RWPE2 (cell line): ENCODE data around the gene TUBB8.
A peak's percentile ranks its signal among the peaks of the same experiment; 100 is the strongest.
"Not testable (repeated sequence)": the region's sequence is repeated elsewhere in the genome, so short reads cannot be mapped to it uniquely, and the experiment has no call there.

Experiments
- ATAC-seq: fragments of 200-7000 bp; cut with Tn5 transposase; 3 replicates; pipeline ENCODE4 v1.9.1; 2021; ENCODE audit warnings: low read depth
- DNase-seq: peaks from one replicate; pipeline ENCODE4 v3.0.0-alpha.2; 2020; ENCODE audit warnings: low spot score
- H3K27ac ChIP-seq: fragments of 450-650 bp; 2 replicates; pipeline ENCODE4 v1.5.1; 2017; ENCODE audit warnings: mild to moderate bottlenecking; ENCODE audit not compliant: poor library complexity, severe bottlenecking
- H3K27me3 ChIP-seq: fragments of 250-450 bp; sonication (Bioruptor Pico); 2 replicates; pipeline ENCODE4 v1.5.1; 2021; ENCODE audit warnings: mild to moderate bottlenecking, moderate library complexity; ENCODE audit not compliant: insufficient read depth, poor library complexity, severe bottlenecking
- H3K36me3 ChIP-seq: fragments of 250-450 bp; sonication (Bioruptor Pico); 2 replicates; pipeline ENCODE4 v1.5.1; 2020; ENCODE audit warnings: low read depth, mild to moderate bottlenecking, moderate library complexity
- H3K4me1 ChIP-seq: fragments of 250-450 bp; sonication (Bioruptor Pico); 2 replicates; pipeline ENCODE4 v1.5.1; 2021; ENCODE audit warnings: mild to moderate bottlenecking, moderate library complexity; ENCODE audit not compliant: insufficient read depth, poor library complexity, severe bottlenecking
- H3K4me3 ChIP-seq: fragments of 250-450 bp; sonication (Bioruptor Pico); 2 replicates; pipeline ENCODE4 v1.5.1; 2021; ENCODE audit warnings: mild to moderate bottlenecking, moderate library complexity; ENCODE audit not compliant: severe bottlenecking
- H3K9me3 ChIP-seq: fragments of 250-450 bp; sonication (Bioruptor Pico); 2 replicates; pipeline ENCODE4 v1.5.1; 2021; ENCODE audit warnings: mild to moderate bottlenecking, moderate library complexity; ENCODE audit not compliant: severe bottlenecking
- TF ChIP-seq, protein P1 (sequence below): fragments of 450-650 bp; IDR thresholded peaks from one replicate; pipeline ENCODE4 v1.5.1; 2017; ENCODE audit warnings: mild to moderate bottlenecking, moderate library complexity; ENCODE audit not compliant: poor library complexity, severe bottlenecking

The TUBB8 gene

GRCh38 chr10:73543-74265, 24.6 kb upstream of the TUBB8 start:
- not testable (repeated sequence) for H3K4me1 ChIP-seq, H3K27ac ChIP-seq, H3K36me3 ChIP-seq, H3K27me3 ChIP-seq, H3K9me3 ChIP-seq, DNase-seq
- peak; percentile 59; the same call in 2 of the 3 replicates for ATAC-seq
- TF ChIP-seq, protein P1, sequence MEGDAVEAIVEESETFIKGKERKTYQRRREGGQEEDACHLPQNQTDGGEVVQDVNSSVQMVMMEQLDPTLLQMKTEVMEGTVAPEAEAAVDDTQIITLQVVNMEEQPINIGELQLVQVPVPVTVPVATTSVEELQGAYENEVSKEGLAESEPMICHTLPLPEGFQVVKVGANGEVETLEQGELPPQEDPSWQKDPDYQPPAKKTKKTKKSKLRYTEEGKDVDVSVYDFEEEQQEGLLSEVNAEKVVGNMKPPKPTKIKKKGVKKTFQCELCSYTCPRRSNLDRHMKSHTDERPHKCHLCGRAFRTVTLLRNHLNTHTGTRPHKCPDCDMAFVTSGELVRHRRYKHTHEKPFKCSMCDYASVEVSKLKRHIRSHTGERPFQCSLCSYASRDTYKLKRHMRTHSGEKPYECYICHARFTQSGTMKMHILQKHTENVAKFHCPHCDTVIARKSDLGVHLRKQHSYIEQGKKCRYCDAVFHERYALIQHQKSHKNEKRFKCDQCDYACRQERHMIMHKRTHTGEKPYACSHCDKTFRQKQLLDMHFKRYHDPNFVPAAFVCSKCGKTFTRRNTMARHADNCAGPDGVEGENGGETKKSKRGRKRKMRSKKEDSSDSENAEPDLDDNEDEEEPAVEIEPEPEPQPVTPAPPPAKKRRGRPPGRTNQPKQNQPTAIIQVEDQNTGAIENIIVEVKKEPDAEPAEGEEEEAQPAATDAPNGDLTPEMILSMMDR, result peak; percentile 84
- H3K4me3 ChIP-seq, result peak overlapping the region; percentile 35

DNA sequence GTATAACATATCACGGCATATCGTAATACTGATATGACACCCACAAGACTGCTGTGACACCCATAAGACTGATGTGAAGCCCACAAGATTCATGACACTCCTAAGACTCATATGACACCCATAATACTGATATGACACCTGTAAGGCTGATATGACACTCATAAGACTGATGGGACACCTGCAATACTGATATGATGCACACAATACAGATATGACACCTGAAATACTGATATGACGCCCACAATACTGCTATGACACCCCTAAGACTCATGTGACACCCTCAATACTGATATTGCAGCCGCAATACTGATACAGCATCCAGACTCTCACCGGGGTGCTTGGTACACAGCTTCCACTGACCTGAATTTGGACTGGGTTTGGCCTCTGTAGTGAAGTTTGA, 19.1 kb upstream of the TUBB8 start:
- not testable (repeated sequence) for H3K27me3 ChIP-seq, DNase-seq, ATAC-seq, H3K27ac ChIP-seq, H3K36me3 ChIP-seq, H3K4me3 ChIP-seq, H3K9me3 ChIP-seq, H3K4me1 ChIP-seq

DNA sequence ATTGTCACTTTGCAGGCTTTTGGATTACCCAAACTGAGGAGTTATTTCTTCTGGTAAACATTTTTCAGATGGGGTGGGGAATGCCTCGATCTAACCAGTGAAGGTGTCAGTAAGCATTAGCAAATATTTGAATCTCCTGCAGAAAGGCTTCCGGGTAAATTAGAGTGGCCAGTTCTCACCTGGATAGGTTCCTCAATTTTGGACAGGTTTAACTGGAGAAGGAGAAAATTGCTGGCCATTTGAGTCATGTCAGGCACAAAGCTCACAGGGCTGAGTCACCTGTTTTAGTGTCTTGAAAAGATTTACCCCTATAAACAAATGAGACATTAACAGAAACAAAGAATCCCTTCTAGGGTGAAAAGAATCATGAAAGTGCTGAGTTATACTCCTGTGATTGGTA, 830 bp upstream of the TUBB8 start:
- H3K4me1 ChIP-seq, DNase-seq, H3K27me3 ChIP-seq, H3K27ac ChIP-seq, ATAC-seq, H3K4me3 ChIP-seq, H3K9me3 ChIP-seq, H3K36me3 ChIP-seq: not testable (repeated sequence)

GRCh38 chr10:47864-48263, 1.2 kb downstream of the TUBB8 start:
- not testable (repeated sequence) for H3K4me3 ChIP-seq, H3K36me3 ChIP-seq, DNase-seq, H3K9me3 ChIP-seq, H3K27ac ChIP-seq, H3K27me3 ChIP-seq, ATAC-seq, H3K4me1 ChIP-seq

DNA sequence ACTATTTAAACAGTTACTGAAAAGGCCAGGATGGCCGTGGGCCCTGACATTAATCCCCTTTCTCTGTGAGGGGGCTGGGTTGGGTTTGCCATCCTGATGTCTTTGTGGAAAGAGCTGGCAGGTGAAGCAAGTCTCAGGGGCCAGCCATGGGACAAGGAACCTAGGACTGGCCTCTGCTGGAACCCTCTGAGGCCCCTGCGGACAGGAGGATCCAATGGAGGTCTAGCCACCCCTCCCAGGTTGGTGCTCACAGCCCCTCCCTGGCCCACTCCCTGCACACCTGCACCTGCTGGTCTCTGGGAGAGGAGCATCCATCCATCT, 35.8 kb downstream of the TUBB8 start:
- not testable (repeated sequence) for DNase-seq, H3K36me3 ChIP-seq
- ATAC-seq, result peak; percentile 33; the same call in 1 of the 3 replicates

DNA sequence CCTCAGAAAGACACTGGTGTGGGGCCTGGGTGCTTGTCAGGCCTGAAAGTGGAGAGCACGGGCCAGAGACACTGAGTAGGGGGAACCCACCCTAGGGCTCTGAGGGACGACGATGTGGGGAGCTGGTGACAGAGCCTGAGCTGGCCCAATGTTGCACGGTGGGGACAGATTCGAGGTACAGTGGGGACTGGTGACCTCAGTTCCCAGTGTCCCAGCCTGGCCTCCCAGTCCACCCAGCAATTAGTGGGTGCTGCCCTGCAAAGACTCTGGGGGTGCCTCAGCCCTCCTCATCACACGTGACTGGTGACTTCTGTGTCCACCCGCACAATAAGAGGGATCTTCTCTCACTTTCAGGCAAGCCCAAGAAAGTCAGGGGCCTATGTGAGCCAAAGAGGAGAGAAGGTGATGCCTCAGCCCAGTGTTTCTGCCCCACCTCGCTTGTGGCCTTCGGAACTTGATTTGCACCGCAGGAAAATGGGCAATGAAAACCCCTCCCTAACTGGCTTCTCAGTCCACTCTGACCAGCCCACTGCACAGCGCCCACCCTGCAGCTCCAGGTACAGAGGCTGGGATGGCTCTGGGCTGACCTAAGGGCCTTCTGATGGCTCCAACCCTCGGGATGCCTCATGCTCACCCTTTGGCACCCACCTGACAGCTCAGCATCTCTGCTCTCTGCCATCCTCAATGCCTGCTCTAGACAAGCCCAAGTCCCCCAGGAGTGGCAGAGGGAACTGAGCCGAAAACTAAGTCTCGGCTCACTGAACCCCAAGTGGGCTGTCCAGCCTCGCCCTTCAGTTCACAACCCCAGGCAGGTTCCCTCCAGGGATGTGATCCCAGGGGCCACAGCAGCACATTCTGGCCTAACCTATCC, 36.4 kb downstream of the TUBB8 start:
- not testable (repeated sequence) for H3K36me3 ChIP-seq, H3K9me3 ChIP-seq, DNase-seq, H3K4me1 ChIP-seq, H3K27ac ChIP-seq, H3K4me3 ChIP-seq, H3K27me3 ChIP-seq
- ATAC-seq, result peak; percentile 50; the same call in 2 of the 3 replicates

More for the DNA sequence above, 35.8 kb downstream of the TUBB8 start:
- not testable (repeated sequence) for H3K27me3 ChIP-seq, H3K4me3 ChIP-seq, H3K9me3 ChIP-seq, H3K4me1 ChIP-seq, H3K27ac ChIP-seq

GRCh38 chr10:11260-11659, 37.8 kb downstream of the TUBB8 start:
- DNase-seq, H3K4me1 ChIP-seq, H3K36me3 ChIP-seq, H3K27ac ChIP-seq, H3K9me3 ChIP-seq, H3K4me3 ChIP-seq, H3K27me3 ChIP-seq: not testable (repeated sequence)
- ATAC-seq, result peak; percentile 75

GRCh38 chr10:10261-10971, 38.7 kb downstream of the TUBB8 start:
- H3K4me3 ChIP-seq, ATAC-seq, H3K27ac ChIP-seq: not testable (repeated sequence)

More at GRCh38 chr10:10261-10971, 38.7 kb downstream of the TUBB8 start:
- not testable (repeated sequence) for H3K4me1 ChIP-seq, DNase-seq, H3K27me3 ChIP-seq, H3K36me3 ChIP-seq, H3K9me3 ChIP-seq
